PFSK-1 (cell line): Measurements from ENCODE around the gene ATP6V0E2.

Source experiments
- FOXP2 ChIP-seq: optimal IDR thresholded peaks from 2 replicates; pipeline ENCODE3; 2011; ENCODE audit warnings: borderline replicate concordance, control low read depth, inconsistent platforms; ENCODE audit not compliant: insufficient read depth; ENCODE audit errors: extremely low read length, extremely low read depth
- POLR2AphosphoS5 ChIP-seq: IDR thresholded peaks from 2 replicates; pipeline ENCODE4 v1.6.1; 2012; ENCODE audit warnings: low read depth, mild to moderate bottlenecking, control low read depth, low read length, moderate library complexity
- REST ChIP-seq, 2 experiments: IDR thresholded peaks; 2 replicates each; pipeline versions ENCODE4 v1.6.1 to v1.8.0; 2011 to 2012; ENCODE audit warnings: low read depth in 2 of 2, low read length in 2 of 2, control low read depth in 1 of 2, inconsistent platforms in 1 of 2, mild to moderate bottlenecking in 1 of 2, moderate library complexity in 1 of 2; ENCODE audit not compliant: insufficient read depth in 1 of 2
- SIN3A ChIP-seq: IDR thresholded peaks from 2 replicates; pipeline ENCODE4 v1.6.1; 2012; ENCODE audit warnings: mild to moderate bottlenecking, low read length, moderate library complexity, borderline replicate concordance; ENCODE audit not compliant: insufficient read depth
- TAF1 ChIP-seq: IDR thresholded peaks from 2 replicates; pipeline ENCODE4 v1.6.1; 2012; ENCODE audit warnings: low read length, control low read depth, borderline replicate concordance; ENCODE audit not compliant: insufficient read depth

ATP6V0E2 gene

GRCh38 chr7:149854611-149855360 lies 19.0 kb upstream of the ATP6V0E2 start:
- TF ChIP-seq SIN3A (no peak), TAF1 (no peak), FOXP2 (no peak), POLR2AphosphoS5 (no peak), REST (IDR thresholded peaks at IDR 0.05; ENCODE audit: insufficient read depth in 1 of 2, low read depth in 2 of 2, low read length in 2 of 2) (no peak)

- TF ChIP-seq POLR2AphosphoS5 (no peak), FOXP2 (no peak), REST (IDR thresholded peaks at IDR 0.05; ENCODE audit: insufficient read depth in 1 of 2, low read depth in 2 of 2, low read length in 2 of 2) (no peak), SIN3A (no peak), TAF1 (no peak)
These were observed 18.1 kb upstream of the ATP6V0E2 start for GRCh38 chr7:149855361-149856305.

GRCh38 chr7:149856583-149856982 lies 17.2 kb upstream of the ATP6V0E2 start:
- no peak for TF ChIP-seq POLR2AphosphoS5
- no peak for TF ChIP-seq TAF1
- TF ChIP-seq SIN3A = no peak
- TF ChIP-seq FOXP2 = no peak
- TF ChIP-seq REST (IDR thresholded peaks at IDR 0.05; ENCODE audit: insufficient read depth in 1 of 2, low read depth in 2 of 2, low read length in 2 of 2) = no peak

- no peak for TF ChIP-seq REST (IDR thresholded peaks at IDR 0.05; ENCODE audit: insufficient read depth in 1 of 2, low read depth in 2 of 2, low read length in 2 of 2)
- TF ChIP-seq FOXP2 = no peak
- TF ChIP-seq SIN3A = no peak
- no peak for TF ChIP-seq TAF1
- no peak for TF ChIP-seq POLR2AphosphoS5
These were observed 14.4 kb upstream of the ATP6V0E2 start for GRCh38 chr7:149859369-149859768.
